Hematopoietic multipotent progenitor cell (in vitro differentiated cells): Measurements from ENCODE around the gene TAC3. TPM values are rescaled to one million over a fixed set of nuclear protein-coding genes. Genes with fewer than 3 reads are reported as not detected.
"Not testable (repeated sequence)": the region's sequence is repeated elsewhere in the genome, so short reads cannot be mapped to it uniquely, and the experiment has no call there.

ENCODE experiments used
- DNase-seq, 3 donors: peaks; one replicate each; pipeline ENCODE4 v3.0.0-alpha.2; 2011 to 2015; ENCODE audit warnings: low read depth in 2 of 3, low spot score in 2 of 3
- total RNA-seq: library from RNA; depleted of rRNA; stranded (reverse); fragments of >200 nt; gene quantifications from one replicate; pipeline ENCODE4 v1.2.3, GENCODE V29; 2012

Gene TAC3
- total RNA-seq, 1 donor, result not detected

GRCh38 chr12:56988207-56988739, 28.1 kb downstream of the TAC3 start:
- DNase-seq, result peak in 2 of 3 donors; percentile 56 to 83

- peak; percentile 54 to 74 (median 56) for DNase-seq
Observed at GRCh38 chr12:56987551-56988053, 28.7 kb downstream of the TAC3 start.

GRCh38 chr12:56987011-56987410, 29.3 kb downstream of the TAC3 start:
- no peak for DNase-seq

- not testable (repeated sequence) for DNase-seq
Observed at GRCh38 chr12:56985714-56986113, 30.6 kb downstream of the TAC3 start.

- no peak for DNase-seq
Observed at GRCh38 chr12:56983386-56983785, 32.9 kb downstream of the TAC3 start.

- DNase-seq, result not testable (repeated sequence)
Observed at GRCh38 chr12:56982578-56983236, 33.6 kb downstream of the TAC3 start.

- DNase-seq, result no peak
Observed at GRCh38 chr12:56980941-56981530, 35.3 kb downstream of the TAC3 start.

GRCh38 chr12:56980268-56980667, 36.1 kb downstream of the TAC3 start:
- DNase-seq, result no peak

- no peak for DNase-seq
Observed at GRCh38 chr12:56979628-56980027, 36.7 kb downstream of the TAC3 start.

- no peak for DNase-seq
Observed at GRCh38 chr12:56978397-56979138, 37.8 kb downstream of the TAC3 start.

GRCh38 chr12:56977361-56977760, 39.0 kb downstream of the TAC3 start:
- DNase-seq, result not testable (repeated sequence)

GRCh38 chr12:56974224-56974623, 42.1 kb downstream of the TAC3 start:
- DNase-seq, result not testable (repeated sequence)

- DNase-seq, result not testable (repeated sequence)
Observed at GRCh38 chr12:56968910-56969309, 47.4 kb downstream of the TAC3 start.

- not testable (repeated sequence) for DNase-seq
Observed at GRCh38 chr12:56965997-56966642, 50.2 kb downstream of the TAC3 start.

GRCh38 chr12:56965124-56965523, 51.2 kb downstream of the TAC3 start:
- not testable (repeated sequence) for DNase-seq

- not testable (repeated sequence) for DNase-seq
Observed at GRCh38 chr12:56963557-56963956, 52.8 kb downstream of the TAC3 start.

GRCh38 chr12:56962247-56962646, 54.1 kb downstream of the TAC3 start:
- DNase-seq, result not testable (repeated sequence)
